Right lobe of liver (tissue), 4 donors: ENCODE results near the gene MAPKAP1.

Source experiments
- CTCF ChIP-seq, 4 donors: fragments of 200-600 bp in 3 of 4; fragments of 450-650 bp in 1 of 4; IDR thresholded peaks; one replicate each; pipeline versions ENCODE4 v1.5.1 to v1.8.0; 2016 to 2022; ENCODE audit warnings: antibody characterized with exemption in 4 of 4, mild to moderate bottlenecking in 2 of 4
- POLR2A ChIP-seq: fragments of 450-650 bp; IDR thresholded peaks from one replicate; pipeline ENCODE4 v1.6.1; 2017; ENCODE audit warnings: antibody characterized with exemption, mild to moderate bottlenecking
- donor health status: DM: no; HTN: no; CAD: no.
- donor health status: DM: no; HTN: no; CAD: no.
- donor health status: DM: no; HTN: yes; CAD: no.

- TF ChIP-seq POLR2A (no peak), CTCF (IDR thresholded peaks at IDR 0.05) (no peak)
Measured at GRCh38 chr9:125681657-125682056, 25.4 kb downstream of the MAPKAP1 start.
